Activated T-helper 9 cell treated with anti-CD3 and anti-CD28 coated beads, Interleukin-2, amount 50 U/mL, for 16 hours (primary cell): ENCODE data around the gene ROR2.

Experiments used
- DNase-seq: peaks from one replicate; pipeline ENCODE4 v3.0.0-alpha.2; 2020; ENCODE audit warnings: low read depth

Gene ROR2

DNA sequence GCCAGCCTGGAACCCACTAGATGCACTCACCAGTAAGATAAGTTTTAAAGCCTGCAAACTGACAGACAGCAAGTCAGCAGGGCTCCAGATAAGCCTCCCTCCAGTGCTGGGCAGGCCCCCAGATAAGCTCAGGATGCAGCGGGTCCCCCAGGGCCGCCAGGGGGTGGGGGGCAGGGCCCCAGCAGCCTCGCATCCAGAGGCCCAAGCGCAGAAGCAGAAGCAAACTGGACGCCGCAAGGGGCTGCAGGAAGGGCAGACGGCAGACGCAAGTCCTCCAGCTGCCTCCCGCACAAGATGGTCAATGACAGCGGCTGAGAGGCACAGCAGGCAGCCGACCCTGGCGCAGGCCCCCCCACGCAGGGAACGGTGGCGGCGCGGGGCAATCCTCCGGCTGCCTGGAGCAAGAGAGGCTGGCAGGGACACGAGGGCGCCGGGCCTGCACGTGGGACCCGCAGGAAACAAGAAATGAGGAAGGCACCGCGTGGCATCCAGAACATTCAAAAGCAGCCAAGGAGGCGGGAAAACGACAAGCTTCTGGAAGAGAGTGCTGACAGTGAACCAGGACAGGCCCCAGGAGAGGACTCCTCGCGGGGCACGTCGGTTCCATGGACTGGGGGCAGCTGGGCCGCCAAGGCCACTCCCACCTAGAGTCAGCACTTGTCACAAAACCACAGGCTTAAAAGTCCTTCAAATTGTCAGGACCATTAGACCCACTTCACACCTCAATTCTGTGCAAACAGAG is 49.8 kb downstream of the ROR2 start:
- no peak for DNase-seq

DNA sequence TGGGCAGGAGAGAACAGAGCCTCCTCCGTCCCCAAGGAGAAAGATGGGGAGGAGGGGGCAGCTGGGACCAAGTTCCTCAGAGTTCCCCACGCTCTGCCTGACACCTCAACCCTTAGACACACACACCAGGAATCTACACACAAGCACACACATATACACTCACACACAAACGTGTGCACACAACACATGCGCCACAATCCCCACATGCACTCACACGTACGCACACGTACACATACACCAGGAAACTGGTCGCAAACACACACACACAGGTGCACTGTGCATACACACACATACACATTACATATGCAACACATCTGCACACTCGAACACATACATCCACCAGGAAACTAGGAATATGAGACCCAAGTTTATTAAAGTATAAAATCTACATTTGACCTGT is 50.4 kb downstream of the ROR2 start:
- no peak for DNase-seq

DNA sequence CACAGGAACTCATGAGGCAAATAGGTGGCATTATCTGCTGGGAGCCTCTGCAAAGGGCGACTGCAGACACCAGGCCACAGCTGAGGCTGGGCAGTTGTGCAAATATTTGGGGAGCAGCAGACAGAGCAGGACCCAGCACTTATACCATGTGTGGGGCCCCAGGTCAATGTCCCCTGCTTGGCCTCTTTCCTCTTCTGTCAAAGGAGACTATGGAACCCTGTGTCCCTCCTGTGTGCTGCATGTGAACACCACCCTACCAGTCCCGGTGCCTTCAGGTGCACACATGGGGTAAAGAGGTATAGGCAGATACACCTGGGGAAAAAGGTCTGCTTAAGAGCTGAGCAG is 50.8 kb downstream of the ROR2 start:
- DNase-seq: no peak

DNA sequence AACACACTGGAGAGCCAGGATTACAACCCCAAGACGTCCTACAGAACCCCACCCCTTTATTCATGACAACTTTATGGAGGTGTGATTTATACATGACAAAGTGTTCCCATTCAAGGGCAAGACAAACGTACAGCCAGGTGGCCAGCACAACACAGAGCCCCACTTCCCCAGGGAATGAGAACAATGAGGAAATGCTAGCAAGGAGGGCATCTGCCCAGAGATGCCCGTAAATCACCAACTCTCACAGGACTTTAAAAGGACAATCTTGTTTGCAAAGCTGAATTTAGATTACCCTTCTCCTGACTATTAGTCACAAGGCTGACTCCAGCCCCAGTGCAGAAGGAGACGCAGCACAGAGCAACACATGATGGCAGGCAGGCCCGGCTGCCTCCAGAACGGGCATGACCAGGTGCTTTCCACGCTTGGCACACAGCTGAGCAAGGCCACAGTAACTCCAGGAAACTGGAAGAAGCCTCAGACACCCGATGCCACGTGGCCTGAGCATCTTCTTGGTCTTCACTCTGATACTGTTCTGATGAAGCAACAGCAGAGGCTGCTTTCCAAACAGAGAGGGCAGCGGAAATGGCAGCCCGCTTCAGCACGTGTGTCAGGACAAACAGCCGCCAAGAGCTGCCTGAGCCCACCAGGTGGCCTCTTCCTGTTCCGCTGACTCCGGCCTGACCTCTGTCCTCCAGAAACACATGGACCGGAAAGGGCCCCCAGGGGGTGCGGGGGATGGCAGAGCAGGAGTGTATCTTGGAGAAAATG is 51.4 kb downstream of the ROR2 start:
- no peak for DNase-seq

DNA sequence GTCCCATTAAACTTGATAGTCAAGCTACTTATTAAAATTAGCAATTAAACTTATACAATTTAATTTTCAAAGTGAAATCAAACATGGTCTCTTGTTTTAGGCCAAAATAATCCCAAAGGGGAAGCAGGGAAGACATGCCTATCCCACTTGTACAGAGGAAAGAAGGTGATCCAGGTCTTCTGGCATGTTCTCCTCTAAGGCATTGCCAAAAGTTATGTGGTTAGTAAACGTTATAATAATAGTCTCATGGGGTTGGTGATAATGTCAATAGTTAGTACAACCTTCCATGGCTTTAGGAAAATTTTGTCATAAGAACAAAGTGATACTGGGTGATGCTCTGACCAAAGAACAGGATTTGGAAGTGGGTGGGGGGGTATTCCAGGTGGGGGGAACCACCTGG is 52.8 kb downstream of the ROR2 start:
- no peak for DNase-seq

DNA sequence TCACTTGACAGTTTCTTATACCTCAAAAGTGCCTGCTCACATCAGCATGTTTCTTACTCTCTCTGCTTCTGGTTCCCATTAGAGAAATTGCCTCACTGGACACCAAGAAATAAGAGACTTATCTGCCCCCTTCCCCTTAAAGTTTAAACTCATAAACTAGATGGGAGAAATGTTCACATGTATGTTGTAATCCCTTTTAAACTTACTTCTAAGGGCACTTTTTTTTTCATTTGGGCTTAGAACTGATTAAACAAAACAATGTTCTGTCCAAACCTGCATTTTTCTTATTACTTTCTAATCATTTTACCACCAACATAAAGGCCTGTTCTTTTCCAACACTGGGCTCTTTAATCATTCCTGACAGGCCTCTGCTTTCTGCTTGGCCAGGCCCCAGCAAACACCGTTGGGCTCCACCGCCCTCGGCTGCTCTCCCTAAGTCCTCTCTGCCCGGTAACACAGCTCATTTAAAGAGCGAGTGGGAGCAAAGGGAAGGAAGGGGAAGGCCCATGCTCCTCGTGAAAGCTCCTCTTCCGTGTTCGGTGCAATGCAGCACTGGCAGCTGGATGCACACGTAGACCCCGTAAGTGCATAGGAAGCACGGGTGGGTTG is 53.4 kb downstream of the ROR2 start:
- no peak for DNase-seq

DNA sequence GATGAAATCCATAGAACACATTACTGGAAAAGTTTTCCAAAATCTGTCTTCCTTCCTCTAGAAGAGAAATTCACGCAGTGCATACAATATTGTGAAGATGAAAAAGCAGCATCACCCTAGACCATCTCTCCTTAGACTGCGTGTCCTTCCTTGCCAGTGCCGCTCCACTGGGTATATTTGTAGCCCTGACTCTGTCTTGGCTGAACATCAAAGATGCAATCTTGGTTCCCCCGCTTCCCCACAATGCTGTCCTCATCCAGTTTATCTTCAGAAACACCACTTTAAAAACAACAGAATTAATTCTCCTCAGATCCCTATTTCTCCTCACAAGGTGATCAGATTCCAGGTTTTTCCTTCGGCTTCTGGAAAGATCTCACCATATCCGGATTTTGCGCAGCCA is 53.9 kb downstream of the ROR2 start:
- no peak for DNase-seq

DNA sequence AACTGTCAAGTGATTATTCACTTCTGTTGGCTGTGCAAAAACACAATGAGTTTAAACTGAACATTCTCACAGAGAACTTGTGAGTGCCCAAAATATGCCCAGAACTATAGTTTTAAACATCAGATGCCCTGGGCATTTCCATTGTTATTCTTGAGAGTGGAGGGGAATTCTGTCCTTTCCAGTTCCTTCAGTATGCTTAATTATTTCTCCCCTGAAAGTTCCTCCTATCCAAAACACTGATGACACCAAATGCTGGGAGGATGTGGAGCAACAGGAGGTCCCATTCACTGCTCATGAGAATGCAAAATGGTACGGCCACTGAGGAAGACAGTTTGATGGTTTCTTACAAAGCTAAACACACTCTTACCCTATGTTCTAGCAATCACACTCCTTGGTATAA is 55.5 kb downstream of the ROR2 start:
- no peak for DNase-seq

DNA sequence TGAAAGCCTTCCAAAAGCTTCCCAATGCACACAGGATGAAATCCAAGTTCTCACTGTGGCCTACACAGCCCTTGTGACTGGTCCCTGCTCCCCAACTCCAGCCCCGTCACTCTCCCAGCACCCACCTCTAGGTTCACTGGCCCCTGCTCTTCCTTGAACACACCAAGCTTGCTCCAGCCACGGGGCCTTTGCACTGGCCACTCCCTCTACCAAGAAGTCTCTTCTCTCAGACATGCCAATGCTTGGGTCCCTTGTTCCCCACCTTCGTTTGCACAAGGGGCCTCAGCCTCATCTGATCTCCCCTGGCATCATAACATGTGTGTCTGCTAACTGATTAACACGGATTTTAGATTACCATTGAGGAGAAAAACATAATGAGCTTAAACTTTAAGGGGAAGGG is 56.0 kb downstream of the ROR2 start:
- DNase-seq: no peak

DNA sequence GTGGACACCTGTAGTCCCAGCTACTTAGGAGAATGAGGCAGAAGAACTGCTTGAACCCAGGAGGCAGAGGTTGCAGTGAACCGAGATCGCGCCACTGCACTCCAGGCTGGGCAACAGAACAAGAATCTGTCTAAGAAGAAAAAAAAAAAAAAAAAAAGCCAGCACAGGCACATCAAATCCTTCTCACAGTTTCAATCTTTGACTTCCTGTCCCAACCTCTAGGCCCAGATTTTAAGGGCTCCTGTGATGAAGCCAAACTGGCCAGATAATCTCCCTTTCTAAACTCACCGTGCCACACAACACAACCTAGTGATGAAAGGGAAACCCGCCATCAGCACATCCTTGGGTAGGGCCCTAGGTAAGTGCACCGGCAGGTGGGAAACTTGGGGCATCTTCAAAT is 58.1 kb downstream of the ROR2 start:
- DNase-seq: no peak

DNA sequence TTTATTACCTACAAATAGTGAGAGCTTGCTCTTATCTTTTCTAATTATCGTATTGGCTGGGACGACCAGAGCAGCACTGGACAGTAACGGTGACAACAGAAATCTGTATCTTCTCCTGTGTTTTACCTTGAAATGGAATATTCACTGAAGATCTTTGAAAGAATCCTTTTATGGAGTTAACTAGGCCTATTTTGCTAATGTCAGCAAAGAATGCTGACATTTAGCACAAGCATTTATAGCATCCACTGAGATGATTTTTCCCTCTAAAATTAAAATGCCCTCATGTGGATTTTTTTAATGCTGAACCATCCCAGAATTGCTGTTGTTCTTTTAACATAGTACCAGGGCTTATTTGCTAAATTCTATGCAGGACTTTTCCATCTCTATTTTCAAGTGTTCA is 59.4 kb downstream of the ROR2 start:
- no peak for DNase-seq

DNA sequence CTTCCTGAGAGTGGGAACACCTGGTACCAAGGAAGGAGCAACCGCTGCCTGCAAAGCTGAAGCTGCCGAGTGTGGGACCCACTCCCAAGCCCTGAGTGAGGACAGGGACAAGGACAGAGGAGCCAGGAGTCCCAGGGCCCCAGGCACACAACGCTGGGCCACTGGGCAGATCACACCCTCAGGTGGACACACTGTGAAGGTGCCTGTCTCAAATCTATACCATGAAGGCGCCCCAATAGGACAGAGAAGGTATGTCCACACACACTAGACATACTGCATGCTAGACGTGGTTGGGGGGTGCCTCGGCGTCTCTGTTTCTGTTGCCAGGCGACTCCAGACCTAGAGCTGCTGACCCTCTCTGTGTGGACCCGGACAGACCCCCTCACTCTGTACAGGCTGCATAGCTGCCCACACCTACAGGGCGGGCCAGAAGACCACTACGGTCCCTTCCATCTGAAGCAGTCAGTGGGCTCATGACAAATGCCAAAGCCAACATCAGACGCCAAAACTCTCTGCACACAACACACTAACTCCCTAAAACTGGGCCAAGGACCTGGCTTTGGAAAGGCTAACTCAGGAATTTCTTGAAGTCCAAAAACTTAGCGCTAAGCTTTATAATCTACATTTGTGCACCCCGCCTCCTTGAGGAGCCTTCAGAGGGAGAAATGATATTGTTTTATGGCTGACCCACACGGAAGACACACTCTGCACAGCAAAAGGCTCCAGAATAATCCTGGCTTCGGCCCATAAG is 60.7 kb downstream of the ROR2 start:
- DNase-seq: no peak

DNA sequence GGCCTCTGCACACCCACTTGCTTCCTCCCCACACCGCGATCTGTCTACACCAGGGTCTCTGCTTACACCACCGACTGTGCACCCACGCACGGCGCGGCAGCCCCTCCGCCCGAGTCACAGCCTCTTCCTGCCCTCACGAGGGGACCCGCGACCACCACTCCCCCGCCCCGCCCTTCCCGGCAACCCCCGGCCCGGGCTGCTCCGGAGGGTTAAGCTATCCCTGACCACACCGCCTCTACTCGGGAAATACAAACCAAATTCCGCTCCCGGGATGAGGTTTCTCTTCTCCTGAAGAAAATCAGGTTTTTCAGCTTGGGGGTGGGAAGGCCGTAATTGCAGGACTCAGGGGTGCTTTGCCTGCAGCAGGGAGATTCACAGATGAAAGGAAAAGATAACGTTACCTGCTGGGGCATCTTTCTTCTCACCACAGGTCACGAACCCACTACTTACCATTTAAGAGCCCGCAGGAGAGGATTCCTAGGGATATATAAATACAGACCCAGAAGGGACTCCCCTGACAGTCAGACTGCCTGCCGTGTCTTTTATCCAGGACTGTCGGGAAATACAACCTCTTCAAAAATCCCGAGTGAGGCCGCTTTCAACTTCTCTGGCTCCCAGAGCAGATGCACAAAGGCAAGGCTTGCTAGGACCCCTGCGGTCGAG is 63.5 kb downstream of the ROR2 start:
- DNase-seq: no peak

DNA sequence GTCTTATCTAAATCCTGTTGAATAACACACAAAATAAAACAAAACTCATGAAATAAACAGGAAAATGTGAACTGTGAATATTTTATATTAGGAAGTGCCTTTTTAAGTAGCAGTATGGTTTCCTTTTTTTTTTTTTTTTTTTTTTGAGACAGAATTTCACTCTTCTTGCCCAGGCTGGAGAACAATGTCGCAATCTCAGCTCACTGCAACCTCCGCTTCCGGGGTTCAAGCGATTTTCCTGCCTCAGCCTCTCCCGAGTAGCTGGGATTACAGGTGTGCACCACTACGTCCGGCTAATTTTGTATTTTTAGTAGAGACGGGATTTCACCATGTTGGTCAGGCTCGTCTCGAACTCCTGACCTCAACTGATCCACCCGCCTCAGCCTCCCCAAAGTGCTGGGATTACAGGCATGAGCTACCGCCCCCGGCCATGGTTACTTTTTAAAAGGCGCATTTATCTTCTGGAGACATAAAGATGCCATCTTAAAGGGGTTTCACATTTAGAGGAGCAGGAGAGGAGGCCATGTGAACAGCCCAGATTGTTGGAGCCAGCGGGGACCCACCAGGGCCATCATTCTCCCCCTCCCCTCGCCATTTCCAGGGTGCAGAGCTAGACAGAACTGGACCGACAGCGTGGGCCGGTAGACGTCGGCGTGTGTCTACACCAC is 64.1 kb downstream of the ROR2 start:
- no peak for DNase-seq

DNA sequence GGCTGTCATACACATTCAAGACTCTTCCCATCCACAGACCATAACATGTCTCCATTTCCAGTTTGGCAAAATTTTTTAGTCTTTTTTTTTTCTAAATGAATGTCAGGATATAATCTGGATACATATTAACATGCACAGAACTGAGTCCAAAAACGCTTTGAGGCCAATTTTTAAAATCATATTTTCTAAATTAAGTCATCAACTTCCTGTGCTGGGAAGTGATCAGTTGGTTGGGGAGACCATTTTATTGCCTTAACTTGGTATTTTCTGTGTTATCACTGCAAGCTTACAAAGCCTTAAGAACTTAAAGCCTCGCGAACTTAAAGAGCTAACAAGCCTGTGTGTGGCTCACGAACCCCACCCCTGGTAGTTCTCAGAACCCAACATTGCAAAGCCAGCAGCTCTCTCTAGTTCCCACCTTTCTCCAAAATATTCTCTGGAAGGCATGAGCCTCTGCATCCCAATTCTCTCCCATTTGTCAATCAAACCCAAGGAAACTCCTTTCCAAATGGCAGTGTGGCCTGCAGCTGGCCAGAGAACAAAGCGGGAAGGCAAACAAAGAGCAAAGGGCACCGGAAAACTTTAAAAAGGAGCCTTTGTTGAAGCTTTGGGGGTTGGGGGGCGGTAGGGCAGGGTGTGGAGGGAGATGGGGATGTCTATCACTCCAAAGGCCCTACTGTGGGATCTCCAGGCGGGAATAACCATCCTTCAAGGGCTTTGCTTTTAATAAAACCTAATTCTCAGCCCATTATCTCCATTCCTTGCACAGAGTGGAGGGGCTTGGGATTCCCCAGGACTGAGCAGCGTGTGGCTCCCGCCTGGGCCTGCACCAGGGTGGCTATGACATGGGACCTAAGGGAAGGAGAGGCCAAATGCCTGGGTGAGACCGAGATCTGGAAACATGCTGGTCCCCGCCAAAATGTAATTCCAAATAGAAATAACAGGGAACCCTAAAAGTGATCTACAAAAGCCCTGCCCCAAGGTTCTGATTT is 65.0 kb downstream of the ROR2 start:
- no peak for DNase-seq

DNA sequence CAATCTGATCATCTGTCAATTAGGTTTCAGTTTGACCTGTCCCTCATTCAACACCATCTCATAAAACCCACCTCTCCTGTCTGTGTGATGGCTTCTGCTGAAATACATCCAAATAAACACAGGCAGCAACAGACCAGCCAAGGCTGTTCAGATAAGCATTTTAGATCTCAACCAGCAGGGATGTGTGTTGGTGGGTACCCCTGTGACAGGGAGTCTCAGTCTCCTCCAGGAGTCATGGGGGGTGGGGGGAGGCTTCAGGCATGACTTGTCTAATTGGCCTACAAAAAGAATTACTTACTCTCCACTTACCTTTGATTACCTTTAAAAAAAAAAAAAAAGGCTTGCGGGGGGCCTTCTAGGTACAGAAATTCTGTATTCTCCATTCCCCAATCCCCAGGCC is 65.9 kb downstream of the ROR2 start:
- no peak for DNase-seq

DNA sequence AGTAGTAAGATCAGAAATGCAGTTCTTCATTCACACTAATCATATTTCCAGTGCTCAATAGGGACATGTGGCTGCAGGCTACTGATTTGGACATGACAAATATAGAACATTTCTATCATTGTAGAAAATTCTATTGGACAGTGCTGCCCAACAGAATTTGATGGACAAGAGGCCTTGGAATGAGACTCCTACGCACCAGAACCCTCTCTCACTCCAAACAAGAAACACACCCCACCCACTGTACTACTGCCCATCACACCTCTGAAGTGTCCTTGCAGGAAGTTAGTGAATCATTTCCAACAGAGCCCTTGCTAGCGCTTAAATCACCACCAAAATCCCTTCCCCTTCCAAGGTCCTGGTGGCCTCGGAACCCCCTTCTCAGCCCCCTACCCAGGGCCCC is 66.5 kb downstream of the ROR2 start:
- no peak for DNase-seq

DNA sequence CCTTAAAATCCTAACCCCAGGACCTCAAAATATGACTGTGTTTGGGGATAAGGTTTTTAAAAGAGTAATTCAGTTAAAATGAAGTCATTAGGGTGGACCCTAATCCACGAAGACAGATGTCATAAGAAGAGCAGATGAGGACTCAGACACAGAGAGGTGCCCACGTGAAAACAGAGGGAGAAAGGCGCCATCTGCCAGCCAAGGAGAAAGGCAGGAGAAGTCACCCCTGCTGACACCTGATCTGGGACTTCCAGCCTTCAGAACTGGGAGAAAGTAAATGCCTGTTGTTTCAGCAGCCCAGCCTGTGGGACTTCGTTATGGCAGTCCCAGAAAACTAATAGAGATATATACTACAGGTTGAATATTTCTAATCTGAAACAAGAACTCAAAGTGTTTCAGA is 67.4 kb downstream of the ROR2 start:
- DNase-seq: no peak

DNA sequence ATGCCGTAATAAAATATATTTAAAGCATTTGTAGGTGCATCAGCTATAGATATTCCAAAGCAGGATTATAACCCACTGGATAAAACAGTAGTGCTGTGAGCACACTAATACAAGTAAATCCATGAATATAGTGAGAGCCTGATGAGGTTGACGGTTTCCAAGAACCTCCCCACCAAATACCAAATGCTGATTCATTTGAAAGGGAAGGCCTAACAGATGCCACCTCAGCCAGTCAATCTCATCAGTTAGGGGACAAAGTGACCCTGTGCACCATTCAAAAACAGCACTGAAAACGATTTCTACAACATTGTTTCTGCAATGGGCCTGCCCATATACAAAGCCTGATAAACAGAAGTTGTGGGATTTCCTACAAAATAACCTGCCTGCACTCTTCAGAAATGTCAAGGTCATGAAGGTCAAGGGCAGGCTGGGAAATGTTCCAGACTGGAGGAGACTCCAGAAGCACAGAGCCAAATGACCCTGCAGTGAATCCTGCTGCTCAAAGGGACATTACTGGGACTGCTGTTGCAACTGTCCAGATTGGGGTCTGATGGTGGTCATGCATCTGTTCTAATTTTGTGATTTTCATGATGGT is 69.6 kb downstream of the ROR2 start:
- no peak for DNase-seq

DNA sequence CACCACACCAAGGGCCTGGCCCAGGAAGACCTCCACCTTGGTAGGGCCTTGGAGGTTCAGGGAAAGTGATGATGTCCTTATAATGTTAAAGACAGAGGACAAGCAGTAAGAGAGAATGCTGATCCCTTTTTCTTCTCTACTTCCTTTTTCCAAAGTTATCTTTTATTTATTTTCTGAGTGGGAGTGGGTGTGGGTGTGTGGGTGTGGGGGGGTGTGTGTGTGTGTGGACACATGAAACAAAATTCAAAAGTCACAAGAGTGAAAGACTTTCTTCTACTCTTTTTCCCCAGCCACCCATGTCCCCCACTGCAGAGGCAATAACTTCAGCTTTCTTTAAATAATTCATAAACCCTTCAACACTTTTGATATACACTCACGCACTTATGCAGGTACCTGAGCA is 70.8 kb downstream of the ROR2 start:
- DNase-seq: no peak
